RCC 7860 (cell line): ENCODE measurements around the gene RUNDC3A.
"Not testable (repeated sequence)": the region's sequence is repeated elsewhere in the genome, so short reads cannot be mapped to it uniquely, and the experiment has no call there.

Source experiments
- DNase-seq: peaks from one replicate; pipeline ENCODE4 v3.0.0-alpha.2; 2015; ENCODE audit warnings: low spot score
- FAIRE-seq: peaks from 2 replicates; lab custom pipeline; 2012; peaks lifted over from hg19 to GRCh38; lab: Jason Lieb, UNC

RUNDC3A gene

GRCh38 chr17:44318077-44318892, 9.9 kb downstream of the RUNDC3A start:
- no peak for FAIRE-seq
- no peak for DNase-seq

- FAIRE-seq = no peak
- DNase-seq = no peak
Observed at GRCh38 chr17:44320066-44320465, 11.7 kb downstream of the RUNDC3A start.

- no peak for DNase-seq
- FAIRE-seq = no peak
Observed at GRCh38 chr17:44321246-44322120, 13.1 kb downstream of the RUNDC3A start.

- no peak for FAIRE-seq
- DNase-seq = no peak
Observed at GRCh38 chr17:44322236-44322895, 14.0 kb downstream of the RUNDC3A start.

GRCh38 chr17:44323359-44324091, 15.1 kb downstream of the RUNDC3A start:
- FAIRE-seq = no peak
- no peak for DNase-seq

GRCh38 chr17:44324092-44324570, 15.7 kb downstream of the RUNDC3A start:
- FAIRE-seq (no peak), DNase-seq (no peak)

GRCh38 chr17:44324571-44325275, 16.3 kb downstream of the RUNDC3A start, which contains the start of gene SLC25A39:
TSS of gene SLC25A39 (minus strand) at chr17:44324823. CDS start at chr17:44323562, 1,261 bp downstream.
- FAIRE-seq (no peak), DNase-seq (peak; percentile 77)

GRCh38 chr17:44326861-44327444, 18.6 kb downstream of the RUNDC3A start:
- FAIRE-seq (no peak), DNase-seq (peak; percentile 91)

- no peak for DNase-seq
- FAIRE-seq = no peak
Observed at GRCh38 chr17:44327715-44328449, 19.5 kb downstream of the RUNDC3A start.

- not testable (repeated sequence) for DNase-seq, FAIRE-seq
Observed at GRCh38 chr17:44329516-44329915, 21.1 kb downstream of the RUNDC3A start.

- FAIRE-seq, DNase-seq: not testable (repeated sequence)
Observed at GRCh38 chr17:44330263-44330662, 21.9 kb downstream of the RUNDC3A start.

- DNase-seq (peak; percentile 54), FAIRE-seq (peak; percentile 28)
Observed at GRCh38 chr17:44331249-44331760, 22.9 kb downstream of the RUNDC3A start.

GRCh38 chr17:44333371-44333770, 25.0 kb downstream of the RUNDC3A start:
- FAIRE-seq = no peak

GRCh38 chr17:44334315-44334714, 25.9 kb downstream of the RUNDC3A start:
- no peak for FAIRE-seq
- no peak for DNase-seq

More at GRCh38 chr17:44333371-44333770, 25.0 kb downstream of the RUNDC3A start:
- DNase-seq = no peak

GRCh38 chr17:44334727-44335126, 26.3 kb downstream of the RUNDC3A start:
- FAIRE-seq = no peak
- peak; percentile 35 for DNase-seq

GRCh38 chr17:44335564-44335963, 27.2 kb downstream of the RUNDC3A start:
- no peak for DNase-seq
- FAIRE-seq = no peak

- FAIRE-seq (no peak), DNase-seq (no peak)
Observed at GRCh38 chr17:44335968-44336367, 27.6 kb downstream of the RUNDC3A start.

- no peak for FAIRE-seq
- peak; percentile 49 for DNase-seq
Observed at GRCh38 chr17:44338702-44339101, 30.3 kb downstream of the RUNDC3A start.
